Measurements from ENCODE around the gene ITPKB.

GRCh38 chr1:226668173-226668560 lies 70.9 kb downstream of the ITPKB start:
- TF ChIP-seq MAX (IDR thresholded peaks at IDR 0.05), result no peak
- no peak for TF ChIP-seq TAF1 (IDR thresholded peaks at IDR 0.05; ENCODE audit: low read depth)
- no peak for TF ChIP-seq CEBPB (IDR thresholded peaks at IDR 0.05)
- no peak for TF ChIP-seq TEAD4 (IDR thresholded peaks at IDR 0.05)
- no peak for TF ChIP-seq RAD21 (IDR thresholded peaks at IDR 0.05; ENCODE audit: low read depth)
- no peak for TF ChIP-seq REST (IDR thresholded peaks at IDR 0.05; ENCODE audit: low read depth)
- no peak for TF ChIP-seq EGR1 (IDR thresholded peaks at IDR 0.05)
- TF ChIP-seq EP300 (IDR thresholded peaks at IDR 0.05; ENCODE audit: borderline replicate concordance), result no peak
- no peak for TF ChIP-seq NFIC (IDR thresholded peaks at IDR 0.05)
- TF ChIP-seq YY1 (IDR thresholded peaks at IDR 0.05; ENCODE audit: low read depth), result no peak
- no peak for TF ChIP-seq FOXM1 (IDR thresholded peaks at IDR 0.05; ENCODE audit: borderline replicate concordance, low read depth)
- no peak for TF ChIP-seq ZBTB7A (IDR thresholded peaks at IDR 0.05; ENCODE audit: low read depth)
- TF ChIP-seq USF1 (IDR thresholded peaks at IDR 0.05), result no peak
